Astrocyte of the cerebellum (primary cell): ENCODE measurements around the gene BMP2K.

Experiments
- DNase-seq: peaks from one replicate; pipeline ENCODE4 v3.0.0-alpha.2; 2011; ENCODE audit warnings: low read depth
- H3K4me3 ChIP-seq: 2 replicates; pipeline ENCODE4 v1.5.1; 2011; ENCODE audit warnings: mild to moderate bottlenecking, low read depth, low read length, moderate library complexity
- in situ Hi-C: cut with HindIII; loops from 2 replicates; pipeline ENCODE4 v1.10.0; 2017; ENCODE audit warnings: low sequenced_read_pairs
- TF ChIP-seq, protein P1 (sequence below): IDR thresholded peaks from 2 replicates; pipeline ENCODE4 v1.5.1; 2012; ENCODE audit warnings: low read length, low read depth, moderate library complexity, mild to moderate bottlenecking; ENCODE audit errors: missing control alignments

Gene BMP2K

DNA sequence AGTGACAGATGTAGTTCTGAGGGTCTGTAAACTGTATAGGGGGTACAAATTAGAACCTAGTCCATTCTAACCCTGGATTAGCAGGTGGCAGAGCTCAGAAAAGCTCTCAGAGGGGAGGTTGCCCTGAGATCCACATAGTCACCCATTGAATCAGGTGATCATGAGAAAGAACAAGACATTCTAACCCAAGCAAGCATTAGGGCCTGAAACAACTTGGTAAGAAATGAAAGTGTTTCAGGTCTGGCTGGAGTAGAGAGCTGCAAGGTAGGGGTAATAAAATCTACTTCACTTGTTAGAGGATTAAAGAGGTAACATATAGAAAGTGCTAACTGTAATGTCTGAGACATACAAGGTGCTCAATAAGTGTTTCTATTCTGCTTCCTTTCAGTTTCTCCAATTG, 8.8 kb upstream of the BMP2K start:
- in situ Hi-C loops, result no loop called here
- no peak overlapping the region for H3K4me3 ChIP-seq
- TF ChIP-seq, protein P1, sequence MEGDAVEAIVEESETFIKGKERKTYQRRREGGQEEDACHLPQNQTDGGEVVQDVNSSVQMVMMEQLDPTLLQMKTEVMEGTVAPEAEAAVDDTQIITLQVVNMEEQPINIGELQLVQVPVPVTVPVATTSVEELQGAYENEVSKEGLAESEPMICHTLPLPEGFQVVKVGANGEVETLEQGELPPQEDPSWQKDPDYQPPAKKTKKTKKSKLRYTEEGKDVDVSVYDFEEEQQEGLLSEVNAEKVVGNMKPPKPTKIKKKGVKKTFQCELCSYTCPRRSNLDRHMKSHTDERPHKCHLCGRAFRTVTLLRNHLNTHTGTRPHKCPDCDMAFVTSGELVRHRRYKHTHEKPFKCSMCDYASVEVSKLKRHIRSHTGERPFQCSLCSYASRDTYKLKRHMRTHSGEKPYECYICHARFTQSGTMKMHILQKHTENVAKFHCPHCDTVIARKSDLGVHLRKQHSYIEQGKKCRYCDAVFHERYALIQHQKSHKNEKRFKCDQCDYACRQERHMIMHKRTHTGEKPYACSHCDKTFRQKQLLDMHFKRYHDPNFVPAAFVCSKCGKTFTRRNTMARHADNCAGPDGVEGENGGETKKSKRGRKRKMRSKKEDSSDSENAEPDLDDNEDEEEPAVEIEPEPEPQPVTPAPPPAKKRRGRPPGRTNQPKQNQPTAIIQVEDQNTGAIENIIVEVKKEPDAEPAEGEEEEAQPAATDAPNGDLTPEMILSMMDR, result no peak
- no peak for DNase-seq

DNA sequence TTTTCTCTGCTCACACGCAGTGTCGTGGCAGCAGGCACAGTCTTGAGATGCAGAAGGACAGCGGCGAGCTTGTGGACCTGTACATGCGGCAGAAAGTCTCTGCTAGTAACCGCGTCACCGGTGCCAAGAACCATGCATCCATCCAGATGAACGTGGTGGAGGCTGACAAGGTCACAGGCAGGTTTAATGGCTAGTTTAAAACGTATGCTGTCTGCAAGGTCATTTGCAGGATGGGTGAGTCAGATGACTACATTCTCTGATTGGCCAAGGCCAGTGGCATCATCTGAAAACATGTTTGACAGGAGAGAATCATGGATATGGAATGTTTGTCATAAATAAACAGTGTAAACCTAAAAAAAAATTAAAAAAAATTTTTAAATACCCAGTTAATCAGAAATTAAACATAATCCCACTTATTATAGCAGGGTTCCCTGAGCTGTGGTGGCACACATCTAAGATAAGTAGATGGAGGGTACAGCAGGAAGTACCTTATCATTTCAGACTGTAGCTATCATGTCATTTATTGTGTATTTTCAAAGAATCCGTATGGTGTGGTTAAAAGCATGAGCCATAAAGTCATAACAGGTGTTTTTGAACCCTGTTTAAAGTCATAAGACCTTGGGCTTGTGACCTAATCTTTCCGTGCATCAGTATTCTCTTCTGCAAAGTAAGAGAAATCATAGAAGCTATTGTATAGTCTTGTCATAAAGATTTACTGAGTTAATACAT, 7.5 kb upstream of the BMP2K start:
- TF ChIP-seq, protein P1, result no peak
- DNase-seq, result no peak
- in situ Hi-C loops, result no loop called here
- H3K4me3 ChIP-seq, result no peak overlapping the region

DNA sequence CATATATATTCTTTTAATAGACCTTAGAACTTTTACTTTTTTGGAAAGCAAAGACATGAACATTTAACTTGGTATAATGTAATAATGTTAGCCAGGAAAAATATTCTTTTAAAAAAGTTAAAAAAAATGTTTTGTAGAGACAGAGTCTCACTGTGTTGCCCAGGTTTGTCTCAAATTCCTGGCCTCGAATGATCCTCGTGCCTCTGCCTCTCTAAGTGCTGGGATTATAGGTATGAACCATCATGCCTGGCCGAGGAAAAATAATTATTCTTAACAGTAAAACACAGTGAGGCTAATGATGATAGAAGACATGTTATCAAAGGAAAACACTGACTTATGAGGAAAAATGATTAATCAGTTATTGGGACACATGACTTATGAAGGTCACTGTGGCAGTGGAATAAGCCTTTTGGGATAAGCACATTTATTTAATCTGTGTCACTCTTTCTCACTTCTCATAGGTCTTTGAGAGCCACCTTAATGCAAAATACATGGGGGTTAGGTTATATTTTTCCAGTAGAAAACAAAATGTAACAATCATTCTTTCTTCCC, 6.0 kb upstream of the BMP2K start:
- H3K4me3 ChIP-seq, result no peak overlapping the region
- in situ Hi-C loops, result no loop called here
- DNase-seq, result no peak
- TF ChIP-seq, protein P1, result no peak

DNA sequence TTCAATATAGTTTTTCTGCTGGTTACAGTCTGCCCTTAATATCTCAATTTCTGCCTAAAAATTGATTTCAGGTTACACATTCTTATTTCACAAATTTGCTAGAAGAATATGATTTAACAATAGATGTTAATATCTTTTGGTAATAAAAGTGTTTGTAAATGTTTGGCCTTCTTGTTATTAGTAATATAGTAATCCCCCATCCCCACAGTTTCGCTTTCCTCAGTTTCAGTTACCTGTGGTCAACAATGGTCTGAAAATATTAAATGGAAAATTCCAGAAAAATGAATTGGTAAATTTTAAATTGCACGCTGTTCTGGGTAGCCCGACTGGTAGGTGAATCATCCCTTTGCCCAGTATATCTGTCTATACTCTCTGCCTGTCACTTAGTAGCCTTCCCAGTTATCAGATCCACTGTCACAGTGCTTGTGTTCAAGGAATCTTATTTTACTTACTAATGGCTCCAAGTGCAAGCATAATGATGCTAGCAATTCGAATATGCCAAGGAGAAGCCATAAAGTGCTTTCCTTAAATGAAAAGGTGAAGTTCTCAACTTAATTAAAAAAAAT, 3.5 kb upstream of the BMP2K start:
- in situ Hi-C loops, result no loop called here
- no peak overlapping the region for H3K4me3 ChIP-seq
- TF ChIP-seq, protein P1, result no peak
- DNase-seq, result no peak

DNA sequence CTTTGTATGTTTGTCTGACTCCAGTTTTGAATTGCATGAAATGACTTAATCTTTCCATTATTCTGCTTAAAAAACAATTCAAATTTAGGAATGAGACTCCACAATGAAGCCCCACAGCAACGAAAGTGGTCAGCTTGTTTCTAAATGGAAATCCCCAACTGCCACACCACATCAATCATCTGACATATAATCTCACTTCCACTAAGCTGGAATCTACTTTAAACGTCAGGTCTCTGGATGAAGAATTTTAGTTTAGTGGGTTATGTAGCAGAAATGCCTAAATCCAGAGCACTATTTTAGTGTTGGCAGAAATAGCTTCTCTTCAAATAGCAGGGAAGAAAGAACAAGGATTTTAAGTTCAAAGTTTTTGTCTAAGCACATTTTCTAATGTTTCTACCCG, 1.7 kb upstream of the BMP2K start:
- in situ Hi-C loops, result no loop called here
- DNase-seq, result no peak
- no peak overlapping the region for H3K4me3 ChIP-seq
- TF ChIP-seq, protein P1, result no peak

DNA sequence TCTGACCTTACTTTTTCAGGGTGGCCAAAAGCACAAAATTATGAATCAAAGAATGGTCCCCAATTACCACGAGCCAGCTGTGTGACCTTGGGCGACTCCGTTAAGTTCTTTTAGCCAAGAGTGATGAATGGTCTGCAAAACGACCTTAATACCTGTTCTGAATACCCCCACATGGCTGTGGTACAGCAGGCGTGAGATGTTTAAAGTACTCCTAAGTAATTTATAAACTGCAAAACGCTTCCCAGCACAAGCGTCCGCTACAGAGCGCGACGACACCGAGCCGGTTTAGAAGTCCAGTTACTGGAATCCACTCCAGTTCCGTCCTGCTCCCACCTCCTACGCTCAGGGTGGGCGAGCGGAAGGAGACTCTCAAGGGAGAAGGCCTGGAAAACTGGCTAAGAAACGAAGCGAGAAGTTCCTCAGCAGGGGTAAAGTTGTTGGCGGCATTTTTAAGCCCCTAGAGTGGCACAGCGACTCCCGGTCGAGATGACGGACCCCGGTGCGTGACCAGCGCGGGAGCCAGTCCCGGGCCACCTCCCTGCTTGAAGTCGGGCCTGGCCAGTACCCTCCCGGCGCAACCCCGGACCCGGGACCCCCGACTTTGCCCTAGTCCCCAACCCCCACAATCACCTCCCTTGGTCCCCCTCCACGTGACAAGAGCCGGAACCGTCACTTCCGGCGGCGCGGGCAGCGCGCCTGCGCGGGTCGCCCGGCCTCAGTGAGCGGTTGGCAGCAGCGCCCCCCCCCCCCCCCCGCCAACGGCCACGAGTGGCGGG, 659 bp upstream of the BMP2K start:
- TF ChIP-seq, protein P1, result no peak
- H3K4me3 ChIP-seq, result peak overlapping the region; percentile 79
- in situ Hi-C loops, result no loop called here
- DNase-seq, result peak; percentile 60
